Eye (tissue), 1 donor: ENCODE data around the gene ASXL1.

Source experiments
- DNase-seq: peaks from one replicate; pipeline ENCODE4 v3.0.0-alpha.2; 2015

The ASXL1 gene

DNA sequence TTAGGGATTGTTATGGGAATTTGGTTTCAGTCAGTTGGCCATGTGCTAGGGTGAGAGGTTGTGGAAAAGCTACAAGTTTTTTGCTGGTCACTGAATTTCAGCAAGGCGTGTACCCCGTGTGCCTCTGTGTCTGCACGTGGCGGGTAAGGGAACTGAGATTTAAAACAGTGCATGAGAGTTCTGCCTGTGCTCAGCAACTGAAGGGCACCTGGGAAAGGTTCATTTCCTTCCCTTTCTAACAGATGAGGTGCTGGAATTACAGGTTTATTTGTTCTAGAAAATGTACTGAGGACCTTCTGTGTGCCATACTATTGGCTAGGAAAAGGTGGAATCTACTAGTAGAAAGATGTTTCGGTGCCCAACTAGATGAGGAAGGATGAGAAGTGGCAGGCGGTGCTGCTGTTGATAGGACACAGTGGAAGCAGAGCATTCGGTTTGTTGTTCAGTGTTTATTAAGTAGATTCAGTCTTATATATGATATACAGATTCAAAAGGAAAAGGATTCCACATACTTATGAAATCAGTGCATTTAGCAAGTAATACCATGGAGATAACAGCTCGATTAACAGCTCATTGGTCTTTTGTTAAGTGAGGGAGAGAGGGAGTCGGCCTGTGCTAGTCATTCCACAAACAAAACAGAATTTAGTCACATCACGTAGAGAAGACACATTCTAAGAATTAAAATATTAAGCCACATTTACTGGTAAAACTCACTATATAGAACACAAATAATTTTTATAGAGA, 84.7 kb downstream of the ASXL1 start:
- no peak for DNase-seq

- no peak for DNase-seq
These were observed 85.3 kb downstream of the ASXL1 start for GRCh38 chr20:32443386-32443974.

DNA sequence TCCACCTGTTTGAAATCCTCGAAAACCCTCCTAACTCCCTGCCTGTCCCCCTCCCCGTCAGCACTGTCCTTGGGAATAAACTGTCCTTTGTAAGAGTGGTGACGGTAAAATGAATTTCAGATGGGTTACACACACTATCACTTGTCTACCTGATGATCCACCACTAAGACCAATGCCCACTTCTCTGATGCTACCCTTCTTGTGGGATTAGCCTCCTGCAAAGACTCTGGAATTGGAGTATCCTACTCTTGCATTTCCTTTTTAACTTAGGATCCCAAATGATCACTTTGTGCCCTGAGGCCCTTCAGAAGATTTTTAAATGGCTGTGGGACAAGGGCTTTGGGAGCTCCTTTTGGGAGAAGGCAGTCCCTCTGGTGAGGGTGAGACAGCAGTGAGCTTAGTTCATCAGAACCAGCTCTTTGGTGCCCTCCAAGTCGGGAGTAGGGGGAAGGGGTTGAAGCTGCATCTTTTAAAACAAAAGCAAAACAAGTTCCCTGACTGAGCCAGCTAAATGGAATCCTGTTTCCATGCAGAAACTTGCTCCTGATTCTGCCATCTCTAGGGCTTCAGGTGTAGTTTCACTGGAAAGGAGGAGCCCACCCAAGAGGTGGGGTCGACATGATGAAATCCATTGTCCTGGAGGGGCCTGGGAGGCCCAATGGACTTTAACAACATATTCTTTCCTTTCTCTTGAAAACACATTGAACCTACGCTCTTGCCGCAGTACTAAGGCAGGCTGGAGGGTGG, 86.5 kb downstream of the ASXL1 start:
- no peak for DNase-seq

GRCh38 chr20:32445539-32446273, 87.6 kb downstream of the ASXL1 start:
- DNase-seq = peak; percentile 69

GRCh38 chr20:32446301-32447100, 88.4 kb downstream of the ASXL1 start:
- no peak for DNase-seq

GRCh38 chr20:32447136-32448027, 89.3 kb downstream of the ASXL1 start:
- no peak for DNase-seq

DNA sequence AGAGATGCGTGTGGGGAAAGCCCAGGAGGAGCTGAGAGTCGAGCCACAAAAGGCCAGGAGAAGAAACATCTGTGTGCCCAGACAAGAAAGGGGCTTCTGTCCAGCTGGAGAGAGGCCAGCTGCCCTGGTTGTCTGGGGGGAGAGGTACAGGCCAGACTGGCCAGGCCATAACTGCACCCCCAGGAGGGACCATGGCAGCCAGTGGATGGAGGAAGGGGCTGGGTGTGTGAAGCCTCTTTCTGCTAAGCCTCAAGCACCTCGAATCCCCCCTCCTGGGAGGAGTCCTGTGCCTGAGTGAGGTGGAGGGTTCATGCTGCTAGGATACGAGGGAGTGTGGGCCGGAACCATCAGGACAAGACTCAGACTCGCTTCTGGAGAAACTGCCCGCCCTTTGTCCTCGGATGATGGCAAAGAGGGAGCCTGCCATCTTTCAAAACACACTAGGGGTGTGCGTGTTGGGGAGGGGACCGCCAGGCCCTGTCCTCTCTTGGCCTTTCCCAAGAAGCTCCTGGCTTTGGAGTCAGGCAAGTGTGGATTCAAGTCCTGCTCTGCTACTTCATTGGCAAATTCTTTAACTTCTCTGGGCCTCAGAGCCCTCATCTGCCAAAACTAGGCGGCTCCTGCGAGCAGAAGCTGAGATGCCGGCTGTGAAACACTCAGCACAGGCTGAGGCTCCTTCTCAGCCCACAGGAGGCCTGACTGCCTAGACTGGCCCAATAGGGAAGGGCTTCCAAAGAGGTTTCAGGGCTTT, 90.3 kb downstream of the ASXL1 start:
- DNase-seq = no peak

- no peak for DNase-seq
These were observed 91.1 kb downstream of the ASXL1 start for GRCh38 chr20:32449057-32449889.

DNA sequence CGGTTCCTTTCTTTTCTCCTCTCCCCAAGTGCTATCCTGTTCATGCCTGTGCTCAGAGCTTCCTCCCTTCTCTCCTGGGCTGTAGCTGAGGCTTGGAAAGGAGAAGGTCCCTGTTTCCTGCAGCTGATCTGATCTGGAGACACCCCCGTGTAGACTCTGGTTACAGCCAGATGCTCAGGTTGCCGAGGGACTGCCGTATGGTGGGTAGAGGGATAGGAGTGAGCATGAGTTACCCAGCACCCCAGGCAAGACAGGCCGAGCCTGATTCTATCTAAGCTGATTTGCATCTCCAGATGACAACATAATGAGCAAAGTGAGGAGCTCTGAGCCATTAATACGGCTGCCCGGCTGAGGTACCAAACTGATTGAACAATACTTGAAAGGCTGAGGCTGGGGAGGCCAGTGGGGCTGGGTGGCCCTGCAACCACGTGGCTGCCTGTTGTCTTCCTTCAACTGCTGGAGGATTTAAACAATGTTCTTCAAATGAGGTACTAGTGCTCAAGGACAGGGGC, 91.8 kb downstream of the ASXL1 start:
- DNase-seq = no peak

- DNase-seq = no peak
These were observed 92.4 kb downstream of the ASXL1 start for GRCh38 chr20:32450484-32451061.

DNA sequence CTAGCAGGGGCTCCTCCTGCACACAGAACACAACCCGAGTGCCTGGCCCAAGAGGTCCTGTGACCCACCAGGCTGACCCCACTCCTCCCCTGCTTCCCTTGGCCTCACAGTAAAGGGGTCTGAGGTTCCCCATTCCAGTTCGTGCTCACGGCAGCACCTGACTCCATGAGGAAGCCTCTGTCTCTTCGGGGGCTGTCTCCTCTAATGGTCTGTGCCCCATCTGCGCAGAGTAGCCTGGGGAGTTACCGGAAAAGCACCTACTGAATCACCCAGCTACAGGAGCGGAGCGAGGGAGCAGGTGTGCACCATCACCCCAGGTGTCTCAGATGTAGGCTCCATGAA, 93.2 kb downstream of the ASXL1 start:
- no peak for DNase-seq

DNA sequence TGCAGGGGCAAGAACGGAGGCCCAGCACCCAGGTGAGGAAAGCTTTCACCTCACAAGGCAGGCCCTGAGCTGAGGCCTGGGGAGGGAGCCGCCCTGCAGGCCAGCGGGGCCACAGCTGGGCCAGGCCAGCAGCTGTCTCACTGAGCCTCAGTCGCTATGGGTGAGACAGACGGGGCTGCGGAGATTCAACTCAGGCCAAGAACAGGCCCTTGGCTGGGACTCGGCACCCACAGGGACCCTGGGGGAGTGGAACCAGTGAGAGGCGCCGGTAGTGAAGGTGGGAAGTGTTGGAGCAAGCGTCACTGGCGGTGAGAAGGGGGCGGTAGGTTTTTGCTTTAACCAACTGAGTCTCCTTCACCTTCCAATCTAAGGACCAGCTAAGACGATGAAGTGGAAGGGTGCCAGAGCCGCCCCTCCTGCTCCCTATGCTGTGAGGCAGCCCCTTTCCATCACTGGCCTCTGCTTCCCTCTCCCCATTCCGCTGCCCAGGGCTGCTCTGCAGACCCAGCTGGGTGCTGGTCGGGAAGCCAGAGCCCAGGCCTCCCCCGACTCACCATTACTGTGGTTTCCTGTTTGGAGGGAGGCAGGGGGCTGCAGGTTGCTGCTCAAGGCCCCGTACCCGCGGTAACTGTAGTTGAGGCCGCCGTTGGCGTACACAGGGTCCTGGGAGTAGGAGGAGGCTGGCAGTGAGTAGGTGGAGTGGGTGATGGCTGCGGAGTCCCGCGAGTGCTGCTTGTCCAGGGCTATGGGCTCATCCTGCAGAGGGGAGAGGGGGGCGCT, 93.7 kb downstream of the ASXL1 start:
- no peak for DNase-seq

- DNase-seq = no peak
These were observed 94.8 kb downstream of the ASXL1 start for GRCh38 chr20:32452776-32453466.

DNA sequence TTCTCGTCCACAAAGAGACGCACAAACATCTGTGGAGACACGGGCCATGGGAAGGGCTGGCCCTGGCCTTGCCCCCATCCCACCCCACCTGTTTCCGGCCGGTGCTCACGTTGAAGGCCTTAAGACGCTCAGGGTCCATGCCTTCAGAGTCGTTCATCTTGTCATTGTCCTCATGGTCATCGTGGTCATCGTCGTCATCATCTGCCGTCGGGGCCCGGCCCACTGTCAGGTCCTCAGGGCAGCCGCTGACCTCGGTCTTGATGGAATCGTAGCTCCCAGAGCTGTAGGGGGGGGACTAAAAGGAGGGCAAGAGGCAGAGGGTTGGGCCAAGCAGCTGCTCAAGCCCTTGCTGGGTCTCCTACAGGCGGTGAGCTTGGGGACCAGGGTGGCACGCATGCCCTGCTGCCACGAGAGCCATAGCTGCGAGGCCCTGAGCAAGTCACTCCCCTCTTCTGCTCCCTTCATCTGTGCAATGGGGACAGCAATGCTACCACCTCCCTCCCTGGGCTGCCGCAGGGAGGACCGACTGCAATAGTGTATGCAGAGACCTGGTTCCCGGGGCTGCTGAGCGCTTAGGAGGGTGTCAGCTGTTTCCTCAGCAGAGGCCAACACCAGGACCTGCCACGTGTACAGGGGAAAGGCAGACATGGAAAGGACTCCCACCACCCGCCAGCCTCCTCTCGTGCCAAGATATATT, 95.5 kb downstream of the ASXL1 start:
- no peak for DNase-seq

GRCh38 chr20:32454164-32455145, 96.3 kb downstream of the ASXL1 start:
- DNase-seq = no peak
